Prostate gland (tissue), 2 donors: Measurements from ENCODE around the gene AGTR2. TPM values are rescaled to one million over a fixed set of nuclear protein-coding genes. Genes with fewer than 3 reads are reported as not detected.

ENCODE experiments used
- DNase-seq: peaks from one replicate; pipeline ENCODE4 v3.0.0-alpha.2; 2019; ENCODE audit warnings: low spot score
- H3K27ac ChIP-seq, 2 donors: fragments of 200-600 bp; sonication (generic); 2 replicates each; pipeline ENCODE4 v1.5.1; 2017 to 2019
- H3K27me3 ChIP-seq: fragments of 200-600 bp; sonication (generic); replicated peaks from 2 replicates; pipeline ENCODE4 v1.5.1; 2019; ENCODE audit not compliant: insufficient read depth
- H3K36me3 ChIP-seq, 2 donors: fragments of 200-600 bp; sonication (generic); 1 replicate in 1 of 2; 2 replicates in 1 of 2; pipeline versions ENCODE4 v1.5.1 to v1.8.1; 2017 to 2019
- H3K4me1 ChIP-seq: fragments of 200-600 bp; sonication (generic); replicated peaks from 2 replicates; pipeline ENCODE4 v1.5.1; 2019
- H3K4me3 ChIP-seq, 2 donors: fragments of 200-600 bp; sonication (generic); 2 replicates each; pipeline ENCODE4 v1.5.1; 2017 to 2019
- H3K9me3 ChIP-seq: fragments of 200-600 bp; sonication (generic); 2 replicates; pipeline ENCODE4 v1.5.1; 2017
- POLR2A ChIP-seq: fragments of 450-650 bp; IDR thresholded peaks from one replicate; pipeline ENCODE4 v1.6.1; 2016; ENCODE audit warnings: antibody characterized with exemption, mild to moderate bottlenecking
- POLR2AphosphoS5 ChIP-seq: sonication (generic); formaldehyde crosslinking; IDR thresholded peaks from one replicate; pipeline ENCODE4 v1.6.1; 2017; ENCODE audit warnings: antibody characterized with exemption
- WGBS: methylation state at CpG from one replicate; pipeline ENCODE4 v1.1.5; 2018; 5-methylcytosine and 5-hydroxymethylcytosine counted together
- intact Hi-C: fragments of 100-400 bp; cut with DNase I; formaldehyde crosslinking; loops from one replicate; pipeline ENCODE4 v1.14.2; 2022
- total RNA-seq, 2 donors: library from RNA; depleted of rRNA; stranded (reverse); fragments of >200 nt; gene quantifications; one replicate each; pipeline ENCODE4 v1.1.0, GENCODE V29; 2016
- TF ChIP-seq, protein P1 (sequence below), 4 experiments: fragments of 200-600 bp in 2 of 4; fragments of 450-650 bp in 2 of 4; sonication (generic) in 2 of 4; IDR thresholded peaks; 1 replicate in 3 of 4; 2 replicates in 1 of 4; pipeline ENCODE4 v1.5.1; 2016 to 2019; ENCODE audit warnings: antibody characterized with exemption in 4 of 4, mild to moderate bottlenecking in 2 of 4, moderate library complexity in 2 of 4

AGTR2 gene
- total RNA-seq, 2 donors from 2014 or later = not detected

DNA sequence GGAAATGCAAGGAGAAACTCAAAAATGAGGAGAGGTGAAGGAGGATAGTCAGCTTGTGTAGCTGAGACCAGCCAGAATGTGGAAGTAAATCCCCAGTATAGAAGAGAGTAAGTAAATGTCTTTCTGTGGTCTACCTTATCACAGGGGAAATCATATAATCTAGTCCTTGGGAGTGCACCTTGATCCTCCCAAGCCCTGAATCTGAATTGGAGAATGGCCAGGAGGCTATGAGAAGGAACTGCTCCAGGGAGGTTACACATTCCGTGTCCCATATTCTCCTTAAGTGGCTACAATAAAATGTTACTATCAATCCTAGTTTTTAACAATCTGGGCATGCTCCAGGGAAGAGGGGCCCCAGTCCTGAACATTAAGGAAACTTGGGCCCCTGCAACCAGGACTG lies 10.8 kb downstream of the AGTR2 start:
- Histone ChIP-seq H3K9me3 (no peaks in the 10 kb centered on the region), H3K4me3 (no peak overlapping the region), H3K4me1 (no peaks in the 10 kb centered on the region), H3K36me3 (no peaks in the 10 kb centered on the region), H3K27me3 (no peaks in the 10 kb centered on the region), H3K27ac (no peak overlapping the region)
- no peak for DNase-seq
- TF ChIP-seq, protein P1, sequence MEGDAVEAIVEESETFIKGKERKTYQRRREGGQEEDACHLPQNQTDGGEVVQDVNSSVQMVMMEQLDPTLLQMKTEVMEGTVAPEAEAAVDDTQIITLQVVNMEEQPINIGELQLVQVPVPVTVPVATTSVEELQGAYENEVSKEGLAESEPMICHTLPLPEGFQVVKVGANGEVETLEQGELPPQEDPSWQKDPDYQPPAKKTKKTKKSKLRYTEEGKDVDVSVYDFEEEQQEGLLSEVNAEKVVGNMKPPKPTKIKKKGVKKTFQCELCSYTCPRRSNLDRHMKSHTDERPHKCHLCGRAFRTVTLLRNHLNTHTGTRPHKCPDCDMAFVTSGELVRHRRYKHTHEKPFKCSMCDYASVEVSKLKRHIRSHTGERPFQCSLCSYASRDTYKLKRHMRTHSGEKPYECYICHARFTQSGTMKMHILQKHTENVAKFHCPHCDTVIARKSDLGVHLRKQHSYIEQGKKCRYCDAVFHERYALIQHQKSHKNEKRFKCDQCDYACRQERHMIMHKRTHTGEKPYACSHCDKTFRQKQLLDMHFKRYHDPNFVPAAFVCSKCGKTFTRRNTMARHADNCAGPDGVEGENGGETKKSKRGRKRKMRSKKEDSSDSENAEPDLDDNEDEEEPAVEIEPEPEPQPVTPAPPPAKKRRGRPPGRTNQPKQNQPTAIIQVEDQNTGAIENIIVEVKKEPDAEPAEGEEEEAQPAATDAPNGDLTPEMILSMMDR (IDR thresholded peaks at IDR 0.05) = no peak
- TF ChIP-seq POLR2A = no peak
- WGBS = no CpG with 5 or more reads among the region's 1 CpG
- intact Hi-C loops = no loop called here

DNA sequence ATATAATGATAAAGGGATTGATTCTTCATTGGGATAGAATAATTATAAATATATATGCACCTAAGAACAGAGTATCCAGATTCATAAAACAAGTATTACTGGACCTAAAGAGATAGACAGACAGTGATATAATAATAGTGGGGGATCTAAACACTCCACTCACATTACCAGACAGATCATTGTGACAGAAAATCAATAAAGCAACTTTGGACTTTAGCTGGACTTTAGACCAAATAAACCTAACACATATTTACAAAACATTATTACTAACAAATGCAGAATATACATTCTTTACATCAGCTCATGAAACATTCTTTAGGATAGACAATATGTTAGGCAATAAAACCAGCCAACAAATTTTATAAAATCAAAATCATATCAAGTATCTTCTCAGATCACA lies 14.6 kb downstream of the AGTR2 start:
- intact Hi-C loops = no loop called here
- H3K36me3 ChIP-seq = no peaks in the 10 kb centered on the region

DNA sequence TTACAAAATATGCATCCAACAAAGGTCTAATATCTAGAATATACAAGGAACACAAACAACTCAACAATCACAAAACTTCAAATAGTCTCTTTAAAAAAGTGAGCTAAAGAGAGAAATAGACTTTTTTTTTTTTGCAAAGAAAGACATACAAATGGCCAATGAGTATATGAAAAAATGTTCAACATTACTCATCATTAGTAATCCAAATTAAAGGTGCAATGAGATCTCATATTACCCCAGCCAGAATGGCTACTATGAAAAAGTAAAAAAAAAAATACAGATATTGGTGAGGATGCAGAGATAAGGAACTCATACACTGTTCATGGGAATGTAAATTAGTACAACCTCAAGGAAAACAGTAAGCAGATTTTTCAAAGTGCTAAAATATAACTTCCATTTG lies 24.1 kb downstream of the AGTR2 start:
- no peak overlapping the region for H3K27ac ChIP-seq
- no peak for TF ChIP-seq POLR2A
- no peak for TF ChIP-seq POLR2AphosphoS5
- TF ChIP-seq, protein P1 (IDR thresholded peaks at IDR 0.05) = no peak
- H3K9me3 ChIP-seq = no peaks in the 10 kb centered on the region
- H3K4me3 ChIP-seq = no peak overlapping the region
- DNase-seq = no peak
- intact Hi-C loops = no loop called here
- H3K27me3 ChIP-seq = no peaks in the 10 kb centered on the region
- no peaks in the 10 kb centered on the region for H3K4me1 ChIP-seq
- H3K36me3 ChIP-seq = no peaks in the 10 kb centered on the region

More for the DNA sequence above, 14.6 kb downstream of the AGTR2 start:
- H3K27me3 ChIP-seq = no peaks in the 10 kb centered on the region
- H3K4me3 ChIP-seq = no peak overlapping the region
- H3K9me3 ChIP-seq = no peaks in the 10 kb centered on the region
- no peak for DNase-seq
- H3K27ac ChIP-seq = no peak overlapping the region
- no peaks in the 10 kb centered on the region for H3K4me1 ChIP-seq
- TF ChIP-seq, protein P1 (IDR thresholded peaks at IDR 0.05) = no peak
- no peak for TF ChIP-seq POLR2AphosphoS5
- no peak for TF ChIP-seq POLR2A

DNA sequence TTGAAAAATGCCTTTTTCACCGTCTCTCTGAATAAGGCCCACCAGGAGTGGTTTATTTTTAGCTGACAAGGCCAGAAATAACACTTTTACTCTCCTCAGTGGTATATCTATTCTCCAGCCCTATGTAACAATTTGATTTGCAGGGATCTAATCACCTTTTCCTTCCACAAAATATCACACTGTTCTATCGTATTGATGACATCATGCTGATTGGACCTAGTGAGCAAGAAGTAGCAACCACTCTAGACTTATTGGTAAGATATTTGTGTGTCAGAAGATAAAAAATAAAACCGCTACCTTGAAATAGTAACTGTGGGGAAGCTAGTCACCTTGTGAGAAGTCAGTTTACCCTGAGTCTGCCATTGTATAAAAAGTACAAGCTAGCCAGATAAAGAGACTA lies 27.7 kb downstream of the AGTR2 start:
- intact Hi-C loops = no loop called here
- no peaks in the 10 kb centered on the region for H3K9me3 ChIP-seq
- 93% methylated on average over 3 of the region's 3 CpGs for whole genome bisulfite sequencing

DNA sequence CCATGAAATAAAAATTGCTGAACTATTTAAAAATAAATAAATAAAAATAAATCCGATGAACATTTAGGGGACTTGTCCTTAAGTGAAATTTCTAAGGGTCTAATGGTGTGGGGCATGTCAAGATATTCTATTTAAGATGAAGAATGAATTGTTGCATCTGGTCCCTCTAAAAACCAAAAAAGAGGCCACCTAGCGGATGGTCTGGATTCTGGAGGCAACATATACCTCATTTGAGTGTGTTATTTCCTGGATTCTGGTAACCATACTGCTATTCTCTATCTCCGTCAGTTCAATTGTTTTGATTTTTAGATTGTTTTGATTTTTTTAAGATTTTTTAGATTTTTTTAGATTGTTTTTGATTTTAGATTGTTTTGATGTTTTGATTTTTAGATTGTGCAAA lies 28.3 kb downstream of the AGTR2 start:
- TF ChIP-seq POLR2A (no peak), POLR2AphosphoS5 (no peak)
- TF ChIP-seq, protein P1 (IDR thresholded peaks at IDR 0.05) = no peak
- no peaks in the 10 kb centered on the region for H3K36me3 ChIP-seq
- intact Hi-C loops = no loop called here
- H3K27me3 ChIP-seq = no peaks in the 10 kb centered on the region
- WGBS = 79% methylated on average over 3 of the region's 3 CpGs
- DNase-seq = no peak
- no peaks in the 10 kb centered on the region for H3K9me3 ChIP-seq
- H3K4me1 ChIP-seq = no peaks in the 10 kb centered on the region
- no peak overlapping the region for H3K4me3 ChIP-seq
- H3K27ac ChIP-seq = no peak overlapping the region

More for the DNA sequence above, 27.7 kb downstream of the AGTR2 start:
- Histone ChIP-seq H3K36me3 (no peaks in the 10 kb centered on the region), H3K27me3 (no peaks in the 10 kb centered on the region), H3K4me1 (no peaks in the 10 kb centered on the region), H3K4me3 (no peak overlapping the region), H3K27ac (no peak overlapping the region)
- DNase-seq = no peak
- TF ChIP-seq POLR2A = no peak
- no peak for TF ChIP-seq POLR2AphosphoS5
- TF ChIP-seq, protein P1 (IDR thresholded peaks at IDR 0.05) = no peak
